DOHH2 (cell line): ENCODE results near the gene LIPG.

ENCODE experiments used
- H3F3A ChIP-seq: fragments of 200-600 bp; sonication (generic), shearing (Covaris generic); 2 replicates; pipeline ENCODE4 v1.6.0; 2016; ENCODE audit warnings: antibody characterized with exemption, mild to moderate bottlenecking; ENCODE audit not compliant: control insufficient read depth, insufficient read depth
- H3K27ac ChIP-seq: fragments of 200-600 bp; sonication (generic); 2 replicates; pipeline ENCODE4 v1.5.1; 2014; ENCODE audit warnings: low read depth, mild to moderate bottlenecking, low read length, moderate library complexity
- H3K27me3 ChIP-seq: fragments of 200-600 bp; sonication (generic); 2 replicates; pipeline ENCODE4 v1.6.1; 2014; ENCODE audit warnings: mild to moderate bottlenecking, low read length, mixed read lengths; ENCODE audit not compliant: control insufficient read depth
- H3K36me3 ChIP-seq: fragments of 200-600 bp; sonication (generic); 2 replicates; pipeline ENCODE4 v1.6.1; 2014; ENCODE audit warnings: mild to moderate bottlenecking, low read length, moderate library complexity, mixed read lengths; ENCODE audit not compliant: control insufficient read depth
- H3K4me1 ChIP-seq: fragments of 200-600 bp; sonication (generic); 2 replicates; pipeline ENCODE4 v1.6.1; 2014; ENCODE audit warnings: mild to moderate bottlenecking, low read length, mixed read lengths; ENCODE audit not compliant: control insufficient read depth
- H3K4me2 ChIP-seq: fragments of 200-600 bp; sonication (generic); 2 replicates; pipeline ENCODE4 v1.6.0; 2014; ENCODE audit warnings: mild to moderate bottlenecking, low read length, moderate library complexity
- H3K4me3 ChIP-seq: fragments of 200-600 bp; sonication (generic); 2 replicates; pipeline ENCODE4 v1.5.1; 2014; ENCODE audit warnings: mild to moderate bottlenecking, low read length, mixed read lengths
- H3K79me2 ChIP-seq: fragments of 200-600 bp; sonication (generic); 2 replicates; pipeline ENCODE4 v1.6.1; 2014; ENCODE audit warnings: mild to moderate bottlenecking, low read length, mixed read lengths; ENCODE audit not compliant: control insufficient read depth
- H3K9me2 ChIP-seq: fragments of 200-600 bp; sonication (generic); replicated peaks from 2 replicates; pipeline ENCODE4 v1.6.1; 2014; ENCODE audit warnings: mild to moderate bottlenecking, low read length, mixed read lengths; ENCODE audit not compliant: control insufficient read depth
- H3K9me3 ChIP-seq: fragments of 200-600 bp; sonication (generic); 2 replicates; pipeline ENCODE4 v1.6.1; 2014; ENCODE audit warnings: antibody characterized with exemption, low read length, mixed read lengths; ENCODE audit not compliant: control insufficient read depth, insufficient read depth
- H4K20me1 ChIP-seq: fragments of 200-600 bp; sonication (generic); 2 replicates; pipeline ENCODE4 v1.6.0; 2014; ENCODE audit warnings: low read depth, mild to moderate bottlenecking, antibody characterized with exemption, low read length, moderate library complexity; ENCODE audit not compliant: control insufficient read depth, insufficient read depth
- EZH2phosphoT487 ChIP-seq: fragments of 200-600 bp; sonication (generic); IDR thresholded peaks from 2 replicates; pipeline ENCODE4 v1.6.1; 2017; ENCODE audit warnings: borderline replicate concordance, mild to moderate bottlenecking, antibody characterized with exemption, low read length, moderate library complexity, mixed read lengths
- TF ChIP-seq, protein P1 (sequence below): fragments of 200-600 bp; sonication (generic); IDR thresholded peaks from one replicate; pipeline ENCODE4 v1.5.1; 2014; ENCODE audit warnings: antibody characterized with exemption, mild to moderate bottlenecking, low read depth, low read length; ENCODE audit not compliant: poor library complexity, severe bottlenecking

Gene LIPG

GRCh38 chr18:49550621-49551339 lies 11.1 kb upstream of the LIPG start:
- no peaks in the 10 kb centered on the region for H3K9me3 ChIP-seq
- no peaks in the 10 kb centered on the region for H3F3A ChIP-seq
- H3K27ac ChIP-seq: no peak overlapping the region
- H3K4me3 ChIP-seq: no peak overlapping the region
- TF ChIP-seq EZH2phosphoT487: no peak
- H3K4me1 ChIP-seq: no peaks in the 10 kb centered on the region
- no peaks in the 10 kb centered on the region for H3K9me2 ChIP-seq
- H4K20me1 ChIP-seq: no peaks in the 10 kb centered on the region
- H3K36me3 ChIP-seq: no peaks in the 10 kb centered on the region
- peaks cover 19% of the 10 kb centered on the region for H3K27me3 ChIP-seq
- no peak overlapping the region for H3K4me2 ChIP-seq
- H3K79me2 ChIP-seq: no peaks in the 10 kb centered on the region

GRCh38 chr18:49553003-49553402 lies 8.9 kb upstream of the LIPG start:
- Histone ChIP-seq H3K9me3 (no peaks in the 10 kb centered on the region), H3K4me1 (no peaks in the 10 kb centered on the region), H3F3A (no peaks in the 10 kb centered on the region), H3K36me3 (no peaks in the 10 kb centered on the region), H3K4me3 (no peak overlapping the region), H3K4me2 (no peak overlapping the region), H3K79me2 (no peaks in the 10 kb centered on the region), H3K9me2 (no peaks in the 10 kb centered on the region), H3K27ac (no peak overlapping the region), H4K20me1 (no peaks in the 10 kb centered on the region), H3K27me3 (peaks cover 12% of the 10 kb centered on the region)
- TF ChIP-seq, protein P1, sequence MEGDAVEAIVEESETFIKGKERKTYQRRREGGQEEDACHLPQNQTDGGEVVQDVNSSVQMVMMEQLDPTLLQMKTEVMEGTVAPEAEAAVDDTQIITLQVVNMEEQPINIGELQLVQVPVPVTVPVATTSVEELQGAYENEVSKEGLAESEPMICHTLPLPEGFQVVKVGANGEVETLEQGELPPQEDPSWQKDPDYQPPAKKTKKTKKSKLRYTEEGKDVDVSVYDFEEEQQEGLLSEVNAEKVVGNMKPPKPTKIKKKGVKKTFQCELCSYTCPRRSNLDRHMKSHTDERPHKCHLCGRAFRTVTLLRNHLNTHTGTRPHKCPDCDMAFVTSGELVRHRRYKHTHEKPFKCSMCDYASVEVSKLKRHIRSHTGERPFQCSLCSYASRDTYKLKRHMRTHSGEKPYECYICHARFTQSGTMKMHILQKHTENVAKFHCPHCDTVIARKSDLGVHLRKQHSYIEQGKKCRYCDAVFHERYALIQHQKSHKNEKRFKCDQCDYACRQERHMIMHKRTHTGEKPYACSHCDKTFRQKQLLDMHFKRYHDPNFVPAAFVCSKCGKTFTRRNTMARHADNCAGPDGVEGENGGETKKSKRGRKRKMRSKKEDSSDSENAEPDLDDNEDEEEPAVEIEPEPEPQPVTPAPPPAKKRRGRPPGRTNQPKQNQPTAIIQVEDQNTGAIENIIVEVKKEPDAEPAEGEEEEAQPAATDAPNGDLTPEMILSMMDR: no peak
- TF ChIP-seq EZH2phosphoT487: no peak

GRCh38 chr18:49555641-49556040 lies 6.2 kb upstream of the LIPG start:
- Histone ChIP-seq H3K36me3 (no peaks in the 10 kb centered on the region), H3K9me2 (no peaks in the 10 kb centered on the region), H3K27ac (no peak overlapping the region), H4K20me1 (no peaks in the 10 kb centered on the region), H3K79me2 (no peaks in the 10 kb centered on the region), H3K4me1 (no peaks in the 10 kb centered on the region), H3K27me3 (peaks cover 6% of the 10 kb centered on the region), H3K9me3 (no peaks in the 10 kb centered on the region), H3K4me2 (no peak overlapping the region), H3F3A (no peaks in the 10 kb centered on the region), H3K4me3 (no peak overlapping the region)
- TF ChIP-seq, protein P1: no peak
- TF ChIP-seq EZH2phosphoT487: no peak

- Histone ChIP-seq H4K20me1 (no peaks in the 10 kb centered on the region), H3K27me3 (peaks cover 20% of the 10 kb centered on the region), H3K36me3 (no peaks in the 10 kb centered on the region), H3K27ac (no peak overlapping the region), H3K4me3 (no peak overlapping the region), H3K79me2 (no peaks in the 10 kb centered on the region), H3K9me2 (no peaks in the 10 kb centered on the region), H3K4me2 (no peak overlapping the region), H3K9me3 (no peaks in the 10 kb centered on the region), H3K4me1 (no peaks in the 10 kb centered on the region), H3F3A (no peaks in the 10 kb centered on the region)
- no peak for TF ChIP-seq EZH2phosphoT487
- TF ChIP-seq, protein P1: no peak
Measured at GRCh38 chr18:49558356-49558755, 3.5 kb upstream of the LIPG start.
